MM.1S (cell line): ENCODE measurements around the gene PPM1G.

ENCODE experiments used
- DNase-seq: peaks from one replicate; pipeline ENCODE4 v3.0.0-alpha.2; 2015
- H2AFZ ChIP-seq: fragments of 300-600 bp; sonication (generic); 2 replicates; pipeline ENCODE4 v1.6.0; 2016; ENCODE audit warnings: antibody characterized with exemption, low read length
- H3F3A ChIP-seq: fragments of 300-600 bp; sonication (generic); 2 replicates; pipeline ENCODE4 v1.6.1; 2016; ENCODE audit warnings: mild to moderate bottlenecking, antibody characterized with exemption, low read length, moderate library complexity, mixed read lengths; ENCODE audit not compliant: insufficient read depth
- H3K27ac ChIP-seq: fragments of 300-600 bp; sonication (generic); 2 replicates; pipeline ENCODE4 v1.5.1; 2016; ENCODE audit warnings: mild to moderate bottlenecking, low read length
- H3K27me3 ChIP-seq: fragments of 300-600 bp; sonication (generic); replicated peaks from 2 replicates; pipeline ENCODE4 v1.6.0; 2016; ENCODE audit warnings: low read length; ENCODE audit not compliant: insufficient read depth
- H3K36me3 ChIP-seq: fragments of 300-600 bp; sonication (generic); replicated peaks from 2 replicates; pipeline ENCODE4 v1.6.1; 2016; ENCODE audit warnings: mild to moderate bottlenecking, low read length, mixed read lengths; ENCODE audit not compliant: insufficient read depth
- H3K4me1 ChIP-seq: fragments of 300-600 bp; sonication (generic); 2 replicates; pipeline ENCODE4 v1.6.1; 2016; ENCODE audit warnings: low read length, mixed read lengths
- H3K4me2 ChIP-seq: fragments of 300-600 bp; sonication (generic); 2 replicates; pipeline ENCODE4 v1.6.0; 2016; ENCODE audit warnings: low read depth, low read length
- H3K4me3 ChIP-seq: fragments of 300-600 bp; sonication (generic); 2 replicates; pipeline ENCODE4 v1.5.1; 2016; ENCODE audit warnings: low read length, mixed read lengths
- H3K79me2 ChIP-seq: fragments of 300-600 bp; sonication (generic); 2 replicates; pipeline ENCODE4 v1.6.1; 2016; ENCODE audit warnings: mixed run types, low read length, mixed read lengths
- H3K9ac ChIP-seq: fragments of 300-600 bp; sonication (generic); 2 replicates; pipeline ENCODE4 v1.6.1; 2016; ENCODE audit warnings: low read length, mixed read lengths
- H3K9me2 ChIP-seq: fragments of 300-600 bp; sonication (generic); replicated peaks from 2 replicates; pipeline ENCODE4 v1.6.1; 2016; ENCODE audit warnings: mild to moderate bottlenecking, low read length, mixed read lengths; ENCODE audit not compliant: insufficient read depth
- H3K9me3 ChIP-seq: fragments of 300-600 bp; sonication (generic); replicated peaks from 2 replicates; pipeline ENCODE4 v1.6.1; 2016; ENCODE audit warnings: mild to moderate bottlenecking, low read length, mixed read lengths; ENCODE audit not compliant: insufficient read depth
- H4K20me1 ChIP-seq: fragments of 300-600 bp; sonication (generic); 2 replicates; pipeline ENCODE4 v1.6.1; 2016; ENCODE audit warnings: mild to moderate bottlenecking, low read length, moderate library complexity, mixed read lengths; ENCODE audit not compliant: insufficient read depth
- CTCF ChIP-seq: fragments of 300-600 bp; sonication (generic); IDR thresholded peaks from 2 replicates; pipeline ENCODE4 v1.5.1; 2016; ENCODE audit warnings: antibody characterized with exemption, low read length, mixed read lengths
- EZH2 ChIP-seq: fragments of 300-600 bp; sonication (generic); optimal IDR thresholded peaks from 2 replicates; pipeline ENCODE3; 2017; ENCODE audit warnings: low read depth, mild to moderate bottlenecking, antibody characterized with exemption, low read length, mixed read lengths
- EZH2phosphoT487 ChIP-seq: fragments of 300-600 bp; sonication (generic); IDR thresholded peaks from 2 replicates; pipeline ENCODE4 v1.6.1; 2018; ENCODE audit warnings: antibody characterized with exemption, low read length

Gene PPM1G

GRCh38 chr2:27421660-27422250 lies 12.4 kb upstream of the PPM1G start:
- Histone ChIP-seq H3K27me3 (no peaks in the 10 kb centered on the region; the same call in 1 of the 2 replicates), H3K9ac (no peak overlapping the region), H3K27ac (no peak overlapping the region), H3K9me2 (no peaks in the 10 kb centered on the region), H3K4me3 (no peak overlapping the region), H3F3A (no peaks in the 10 kb centered on the region), H3K4me1 (no peaks in the 10 kb centered on the region), H3K79me2 (no peaks in the 10 kb centered on the region), H3K9me3 (no peaks in the 10 kb centered on the region), H3K36me3 (no peaks in the 10 kb centered on the region), H2AFZ (no peak overlapping the region), H4K20me1 (no peaks in the 10 kb centered on the region), H3K4me2 (no peak overlapping the region)
- TF ChIP-seq EZH2, result no peak
- TF ChIP-seq EZH2phosphoT487, result no peak
- no peak for TF ChIP-seq CTCF
- no peak for DNase-seq

- Histone ChIP-seq H3K9me3 (no peaks in the 10 kb centered on the region), H3K27ac (no peak overlapping the region), H3K36me3 (no peaks in the 10 kb centered on the region), H3F3A (no peaks in the 10 kb centered on the region), H3K79me2 (no peaks in the 10 kb centered on the region), H3K4me2 (no peak overlapping the region), H3K27me3 (no peaks in the 10 kb centered on the region; the same call in 1 of the 2 replicates), H3K9ac (no peak overlapping the region), H3K4me3 (no peak overlapping the region), H4K20me1 (no peaks in the 10 kb centered on the region), H3K9me2 (no peaks in the 10 kb centered on the region), H3K4me1 (no peaks in the 10 kb centered on the region), H2AFZ (no peak overlapping the region)
- no peak for DNase-seq
- no peak for TF ChIP-seq EZH2phosphoT487
- TF ChIP-seq CTCF, result no peak
- TF ChIP-seq EZH2, result no peak
These were observed 11.6 kb upstream of the PPM1G start for GRCh38 chr2:27420996-27421395.

DNA sequence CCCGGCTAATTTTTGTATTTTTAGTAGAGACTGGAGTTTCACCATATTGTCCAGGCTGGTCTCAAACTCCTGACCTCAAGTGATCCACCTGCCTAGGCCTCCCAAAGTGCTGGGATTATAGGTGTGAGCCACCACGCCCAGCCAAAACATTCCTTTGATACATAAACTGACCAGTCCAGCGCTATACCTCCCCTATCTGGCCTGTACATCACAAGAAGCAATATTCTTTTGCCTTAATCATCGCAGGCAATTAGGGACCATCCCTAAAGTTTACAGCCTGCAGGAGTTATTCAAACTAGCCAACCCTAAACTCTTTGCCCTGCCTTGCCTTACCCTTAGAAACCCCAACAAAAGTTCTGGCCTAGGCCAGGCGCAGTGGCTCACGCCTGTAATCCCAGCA lies 6.8 kb upstream of the PPM1G start:
- H3K27ac ChIP-seq, result no peak overlapping the region
- H4K20me1 ChIP-seq, result no peaks in the 10 kb centered on the region
- no peaks in the 10 kb centered on the region for H3K36me3 ChIP-seq
- no peak overlapping the region for H3K4me3 ChIP-seq
- H3F3A ChIP-seq, result no peaks in the 10 kb centered on the region
- no peaks in the 10 kb centered on the region for H3K79me2 ChIP-seq
- no peaks in the 10 kb centered on the region for H3K9me3 ChIP-seq
- H3K4me1 ChIP-seq, result no peaks in the 10 kb centered on the region
- H3K27me3 ChIP-seq, result no peaks in the 10 kb centered on the region
- TF ChIP-seq EZH2, result no peak
- TF ChIP-seq CTCF, result no peak
- TF ChIP-seq EZH2phosphoT487, result no peak
- H3K9me2 ChIP-seq, result no peaks in the 10 kb centered on the region
- H3K4me2 ChIP-seq, result no peak overlapping the region
- no peak for DNase-seq
- H2AFZ ChIP-seq, result no peak overlapping the region
- H3K9ac ChIP-seq, result no peak overlapping the region
